Forelimb muscle (tissue), 1 donor: ENCODE measurements around the gene RTN3. TPM values are rescaled to one million over a fixed set of nuclear protein-coding genes. Genes with fewer than 3 reads are reported as not detected.
A peak's percentile ranks its signal among the peaks of the same experiment; 100 is the strongest.
"Not testable (repeated sequence)": the region's sequence is repeated elsewhere in the genome, so short reads cannot be mapped to it uniquely, and the experiment has no call there.

Experiments
- DNase-seq: peaks from one replicate; pipeline ENCODE4 v3.0.0-alpha.2; 2013; ENCODE audit warnings: low read depth
- polyA plus RNA-seq: library from polyadenylated mRNA; unstranded; fragments of 120-200 nt; gene quantifications from one replicate; pipeline ENCODE4 v1.2.1, GENCODE V29; 2013; ENCODE audit not compliant: insufficient read length

Gene RTN3, protein sequence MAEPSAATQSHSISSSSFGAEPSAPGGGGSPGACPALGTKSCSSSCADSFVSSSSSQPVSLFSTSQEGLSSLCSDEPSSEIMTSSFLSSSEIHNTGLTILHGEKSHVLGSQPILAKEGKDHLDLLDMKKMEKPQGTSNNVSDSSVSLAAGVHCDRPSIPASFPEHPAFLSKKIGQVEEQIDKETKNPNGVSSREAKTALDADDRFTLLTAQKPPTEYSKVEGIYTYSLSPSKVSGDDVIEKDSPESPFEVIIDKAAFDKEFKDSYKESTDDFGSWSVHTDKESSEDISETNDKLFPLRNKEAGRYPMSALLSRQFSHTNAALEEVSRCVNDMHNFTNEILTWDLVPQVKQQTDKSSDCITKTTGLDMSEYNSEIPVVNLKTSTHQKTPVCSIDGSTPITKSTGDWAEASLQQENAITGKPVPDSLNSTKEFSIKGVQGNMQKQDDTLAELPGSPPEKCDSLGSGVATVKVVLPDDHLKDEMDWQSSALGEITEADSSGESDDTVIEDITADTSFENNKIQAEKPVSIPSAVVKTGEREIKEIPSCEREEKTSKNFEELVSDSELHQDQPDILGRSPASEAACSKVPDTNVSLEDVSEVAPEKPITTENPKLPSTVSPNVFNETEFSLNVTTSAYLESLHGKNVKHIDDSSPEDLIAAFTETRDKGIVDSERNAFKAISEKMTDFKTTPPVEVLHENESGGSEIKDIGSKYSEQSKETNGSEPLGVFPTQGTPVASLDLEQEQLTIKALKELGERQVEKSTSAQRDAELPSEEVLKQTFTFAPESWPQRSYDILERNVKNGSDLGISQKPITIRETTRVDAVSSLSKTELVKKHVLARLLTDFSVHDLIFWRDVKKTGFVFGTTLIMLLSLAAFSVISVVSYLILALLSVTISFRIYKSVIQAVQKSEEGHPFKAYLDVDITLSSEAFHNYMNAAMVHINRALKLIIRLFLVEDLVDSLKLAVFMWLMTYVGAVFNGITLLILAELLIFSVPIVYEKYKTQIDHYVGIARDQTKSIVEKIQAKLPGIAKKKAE
- 50.2 TPM for polyA plus RNA-seq

DNA sequence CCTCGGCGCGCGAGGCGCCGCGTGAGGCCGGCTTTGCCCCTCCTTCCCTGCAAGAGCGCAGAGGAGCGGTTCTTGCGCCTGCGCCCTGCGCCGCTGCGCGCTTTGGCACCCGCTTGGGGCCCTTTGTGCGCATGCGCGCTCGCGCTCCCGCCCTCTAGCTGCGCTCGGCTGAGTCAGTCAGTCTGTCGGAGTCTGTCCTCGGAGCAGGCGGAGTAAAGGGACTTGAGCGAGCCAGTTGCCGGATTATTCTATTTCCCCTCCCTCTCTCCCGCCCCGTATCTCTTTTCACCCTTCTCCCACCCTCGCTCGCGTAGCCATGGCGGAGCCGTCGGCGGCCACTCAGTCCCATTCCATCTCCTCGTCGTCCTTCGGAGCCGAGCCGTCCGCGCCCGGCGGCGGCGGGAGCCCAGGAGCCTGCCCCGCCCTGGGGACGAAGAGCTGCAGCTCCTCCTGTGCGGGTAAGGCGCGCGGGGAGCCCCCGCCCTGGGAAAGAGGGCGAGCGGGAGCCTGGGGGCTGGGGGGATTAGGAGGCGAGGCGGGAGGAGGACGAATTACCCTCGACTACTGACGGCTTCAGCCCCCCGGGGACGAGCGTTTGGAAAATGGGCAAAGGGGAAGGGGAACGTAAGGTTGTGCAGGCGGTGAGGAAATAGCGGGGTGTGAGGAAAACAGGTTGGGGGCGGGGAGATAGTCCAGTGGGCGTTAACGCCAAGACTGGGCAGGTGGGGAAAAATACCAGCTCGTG is at the start of gene RTN3:
RTN3 (plus strand) TSS at position 180 of the 745 bp plus-strand sequence; CDS start at position 317, 137 bp downstream.
- DNase-seq = peak; percentile 96

DNA sequence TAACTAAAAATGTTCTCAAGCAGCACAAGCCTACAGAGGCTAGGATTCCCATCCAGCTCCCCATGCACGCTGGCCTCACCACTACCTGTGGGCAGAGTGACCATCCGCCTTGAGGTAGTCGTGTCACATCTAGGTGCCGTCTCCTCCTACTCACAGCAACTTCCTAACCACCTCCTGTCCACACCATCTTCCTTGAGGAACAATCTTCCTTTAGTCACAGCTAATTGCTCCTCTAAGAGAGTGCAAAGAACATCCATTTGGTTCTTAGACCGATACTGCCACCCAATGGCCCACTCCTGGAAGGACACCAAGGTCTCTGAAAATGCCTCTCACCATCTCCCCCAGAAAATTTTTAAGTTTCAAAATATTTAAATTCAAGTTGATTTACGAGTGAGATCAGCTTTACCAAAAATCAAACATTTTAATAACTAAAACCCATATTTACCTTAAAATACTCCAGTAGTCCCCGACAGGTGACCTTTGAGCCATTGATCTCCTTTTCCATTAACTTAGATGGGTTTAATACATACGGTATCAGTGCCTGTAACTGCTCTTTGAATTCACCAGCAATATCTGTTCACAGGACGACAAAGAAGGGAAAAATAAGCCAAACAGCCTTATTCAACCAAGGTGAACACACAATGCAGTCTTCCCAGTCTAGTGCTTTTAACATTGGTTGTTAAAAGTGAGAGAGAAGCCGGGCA is 45.4 kb upstream of the RTN3 start:
- no peak for DNase-seq

DNA sequence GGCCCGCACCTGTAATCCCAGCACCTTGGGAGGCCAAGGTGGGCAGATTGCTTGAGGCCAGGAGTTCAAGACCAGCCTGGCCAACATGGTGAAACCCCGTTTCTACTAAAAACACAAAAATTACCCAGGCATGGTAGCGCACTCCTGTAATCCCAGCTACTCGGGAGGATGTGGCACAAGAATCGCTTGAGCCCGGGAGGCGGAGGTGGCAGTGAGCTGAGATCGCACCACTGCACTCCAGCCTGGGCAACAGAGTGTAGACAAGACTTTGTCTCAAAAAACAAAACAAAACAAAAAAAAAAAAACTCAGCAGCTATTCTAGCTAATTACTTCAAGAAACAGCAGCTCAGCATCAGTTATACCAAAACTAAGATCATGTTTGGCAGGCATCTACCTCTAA is 42.9 kb upstream of the RTN3 start:
- DNase-seq = not testable (repeated sequence)

DNA sequence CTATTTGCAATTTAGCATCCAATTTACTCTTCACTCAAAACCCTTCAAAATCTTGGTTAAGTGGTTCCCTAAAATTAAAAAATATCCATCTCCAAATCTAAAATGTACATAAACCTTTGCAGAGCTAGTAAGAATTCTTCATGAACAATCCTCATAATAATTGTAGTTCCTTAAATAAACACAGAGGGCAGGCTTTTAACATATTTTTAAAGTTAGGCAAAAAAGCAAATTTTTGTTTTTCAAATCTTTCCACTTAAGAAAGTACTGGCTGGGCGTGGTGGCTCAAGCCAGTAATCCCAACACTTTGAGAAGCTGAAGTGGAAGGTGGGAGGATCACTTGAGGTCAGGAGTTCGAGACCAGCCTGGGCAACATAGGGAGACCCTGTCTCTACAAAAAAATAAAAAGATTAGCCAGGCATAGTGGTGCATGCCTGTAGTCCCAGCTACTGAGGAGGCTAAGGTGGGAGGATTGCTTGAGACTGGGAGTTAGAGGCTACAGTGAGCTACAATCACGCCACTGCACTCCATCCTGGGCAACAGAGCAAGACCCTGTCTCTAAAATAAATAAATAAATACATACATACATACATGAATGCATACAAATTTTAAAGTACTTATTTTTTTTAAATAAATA is 42.0 kb upstream of the RTN3 start:
- no peak for DNase-seq

DNA sequence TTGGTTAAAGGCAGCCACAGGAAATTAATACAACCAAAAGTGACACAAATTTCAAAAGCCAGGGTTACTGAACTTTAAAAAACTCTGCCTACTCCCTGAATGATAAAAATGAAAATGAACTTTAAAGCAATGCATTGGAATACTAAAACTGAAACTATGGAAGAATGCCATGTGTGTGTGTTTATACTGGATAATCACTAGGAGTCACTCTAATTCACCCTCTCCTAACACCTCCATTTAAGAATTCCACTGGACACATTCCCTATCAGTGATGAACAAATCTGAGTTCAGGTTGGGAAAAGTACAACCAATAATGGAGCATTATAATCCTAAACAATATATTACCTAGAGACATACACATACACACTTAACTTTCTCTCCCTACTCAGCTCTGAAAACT is 39.6 kb upstream of the RTN3 start:
- no peak for DNase-seq

DNA sequence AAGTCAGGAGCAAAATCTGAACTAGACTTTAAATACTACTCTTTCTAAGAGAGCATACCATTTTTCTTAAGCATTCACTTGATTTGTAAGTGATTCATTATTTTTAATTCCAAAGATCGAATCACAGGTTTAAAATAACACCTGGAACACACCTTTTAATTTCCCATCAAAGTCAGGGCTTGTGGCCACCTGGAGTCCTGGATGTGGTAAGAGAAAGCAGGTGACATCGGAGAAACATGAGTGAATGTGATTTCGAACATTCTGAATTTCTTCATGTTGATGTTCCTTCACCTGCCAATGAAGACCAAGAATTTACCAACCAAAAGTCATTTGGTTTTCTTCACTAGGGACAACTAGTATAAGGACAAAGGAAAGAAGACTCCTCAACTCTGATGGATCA is 38.1 kb upstream of the RTN3 start:
- no peak for DNase-seq

DNA sequence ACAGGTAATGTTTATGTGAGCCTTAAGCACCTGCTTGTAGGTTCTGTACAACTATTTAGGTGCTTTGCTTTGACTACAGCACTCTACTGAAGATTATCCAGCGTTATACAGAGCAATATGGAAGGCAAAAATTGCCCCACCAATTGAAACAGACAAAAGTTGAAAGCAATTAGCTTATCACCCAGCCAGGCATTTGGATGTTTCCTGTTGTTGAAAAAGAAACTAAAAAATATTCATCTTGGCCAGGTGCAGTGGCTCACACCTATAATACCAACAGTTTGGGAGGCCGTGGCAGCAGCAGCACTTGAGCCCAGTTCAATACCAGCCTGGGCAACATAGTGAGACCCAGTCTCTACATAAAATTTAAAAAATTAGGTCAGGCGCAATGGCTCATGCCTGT is 28.6 kb upstream of the RTN3 start:
- no peak for DNase-seq

DNA sequence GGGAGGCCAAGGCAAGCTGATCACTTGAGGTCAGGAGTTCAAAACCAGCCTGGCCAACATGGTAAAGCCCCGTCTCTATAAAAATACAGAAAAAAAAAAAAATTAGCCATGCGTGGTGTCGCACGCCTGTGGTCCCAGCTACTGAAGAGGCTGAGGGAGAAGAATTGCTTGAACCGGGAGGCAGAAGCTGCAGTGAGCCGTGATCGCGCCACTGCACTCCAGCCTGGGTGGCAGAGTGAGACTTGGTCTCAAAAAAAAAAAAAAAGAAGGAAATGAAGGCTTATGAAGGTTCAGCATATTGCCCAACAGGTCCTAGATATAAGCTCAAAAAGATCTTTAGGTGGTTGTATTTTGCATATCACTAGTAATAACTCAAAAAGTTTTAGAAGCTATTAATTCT is 20.3 kb upstream of the RTN3 start:
- no peak for DNase-seq

DNA sequence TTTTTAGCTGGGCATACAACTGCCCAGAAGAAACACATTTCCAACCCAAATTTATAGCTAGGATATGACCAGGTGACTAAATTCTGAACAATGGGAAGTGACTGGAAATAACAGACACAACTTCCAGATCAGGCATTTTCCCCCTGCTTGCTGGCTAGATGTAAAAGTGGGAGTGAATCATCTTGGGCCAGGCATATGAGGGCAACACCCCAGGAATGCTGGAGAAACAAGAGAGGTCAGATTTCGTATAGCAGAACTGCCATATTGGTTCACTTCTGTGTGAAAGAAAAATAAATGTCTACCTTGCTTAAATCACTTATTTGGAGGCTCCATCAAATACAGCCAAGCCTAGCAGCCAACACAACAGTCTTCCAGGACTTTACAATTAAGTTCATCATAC is 17.5 kb upstream of the RTN3 start:
- no peak for DNase-seq

DNA sequence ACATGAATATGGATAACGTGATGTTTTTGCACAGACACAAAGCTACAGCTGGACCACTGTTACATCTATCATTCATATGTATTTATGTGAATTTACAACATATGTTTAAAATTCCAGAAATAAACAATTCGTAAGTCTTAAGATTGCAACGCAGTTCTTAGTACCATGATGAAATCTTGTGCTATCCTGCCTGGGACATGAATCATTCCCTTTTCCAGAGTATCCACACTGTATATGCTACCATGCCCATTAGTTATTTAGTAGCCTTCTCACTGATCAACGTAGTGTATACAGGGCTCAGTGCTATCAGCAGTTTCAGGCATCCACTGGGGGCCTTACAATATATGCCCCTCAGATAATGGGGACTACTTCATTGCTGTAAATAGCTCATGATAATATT is 14.4 kb upstream of the RTN3 start:
- DNase-seq = no peak

DNA sequence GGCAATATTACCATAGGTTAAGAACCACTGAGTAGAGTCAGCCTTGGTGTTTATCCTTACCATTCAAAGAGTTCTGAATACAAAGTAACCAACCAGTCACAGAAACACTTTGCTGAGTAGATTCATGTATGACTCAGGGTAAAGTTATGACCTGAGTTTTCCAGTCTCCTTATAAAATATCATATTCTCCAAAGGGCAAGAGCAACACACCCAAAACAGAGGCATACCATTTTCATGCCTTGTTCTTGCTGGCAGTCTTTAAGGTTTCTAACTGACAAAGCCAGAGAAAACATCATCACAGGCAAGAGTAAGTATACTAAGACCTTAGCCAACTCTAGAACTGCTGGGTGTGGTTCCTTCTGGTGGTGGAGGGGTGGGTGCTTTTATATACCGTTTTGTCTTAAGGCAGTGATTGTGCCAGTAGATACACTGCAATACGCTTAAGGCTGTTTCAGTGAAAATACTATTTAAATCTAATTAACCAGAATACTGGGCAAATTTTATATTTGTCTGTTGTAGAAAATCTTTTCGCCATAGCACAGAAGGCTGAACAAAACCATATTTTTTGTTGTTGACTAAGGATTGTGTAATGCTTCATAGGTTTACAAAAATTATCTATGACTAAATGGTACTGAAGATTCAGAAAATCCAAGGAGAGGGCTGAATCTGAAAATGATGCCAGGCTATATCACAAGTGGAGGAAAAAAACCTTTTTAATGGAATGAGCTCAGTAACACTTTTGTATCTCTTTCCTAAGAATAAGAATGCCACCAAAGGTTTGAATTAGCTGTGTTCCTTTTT is 13.1 kb upstream of the RTN3 start:
- no peak for DNase-seq

DNA sequence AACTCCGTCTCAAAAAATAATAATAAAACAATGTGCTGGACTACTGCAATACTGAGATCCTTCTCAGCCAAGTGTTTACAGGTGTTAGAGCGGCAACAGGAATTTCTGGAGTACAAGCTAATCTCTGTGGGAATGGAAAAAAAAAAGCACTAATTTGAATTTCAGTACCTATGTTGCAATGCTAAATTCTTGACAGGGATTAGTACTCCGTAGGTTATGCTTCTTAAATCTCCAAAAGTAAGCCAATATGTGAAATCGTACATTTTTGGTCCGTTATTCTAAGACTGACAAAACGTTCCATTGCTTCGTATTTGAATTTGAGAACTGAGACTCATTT is 11.2 kb upstream of the RTN3 start:
- no peak for DNase-seq

DNA sequence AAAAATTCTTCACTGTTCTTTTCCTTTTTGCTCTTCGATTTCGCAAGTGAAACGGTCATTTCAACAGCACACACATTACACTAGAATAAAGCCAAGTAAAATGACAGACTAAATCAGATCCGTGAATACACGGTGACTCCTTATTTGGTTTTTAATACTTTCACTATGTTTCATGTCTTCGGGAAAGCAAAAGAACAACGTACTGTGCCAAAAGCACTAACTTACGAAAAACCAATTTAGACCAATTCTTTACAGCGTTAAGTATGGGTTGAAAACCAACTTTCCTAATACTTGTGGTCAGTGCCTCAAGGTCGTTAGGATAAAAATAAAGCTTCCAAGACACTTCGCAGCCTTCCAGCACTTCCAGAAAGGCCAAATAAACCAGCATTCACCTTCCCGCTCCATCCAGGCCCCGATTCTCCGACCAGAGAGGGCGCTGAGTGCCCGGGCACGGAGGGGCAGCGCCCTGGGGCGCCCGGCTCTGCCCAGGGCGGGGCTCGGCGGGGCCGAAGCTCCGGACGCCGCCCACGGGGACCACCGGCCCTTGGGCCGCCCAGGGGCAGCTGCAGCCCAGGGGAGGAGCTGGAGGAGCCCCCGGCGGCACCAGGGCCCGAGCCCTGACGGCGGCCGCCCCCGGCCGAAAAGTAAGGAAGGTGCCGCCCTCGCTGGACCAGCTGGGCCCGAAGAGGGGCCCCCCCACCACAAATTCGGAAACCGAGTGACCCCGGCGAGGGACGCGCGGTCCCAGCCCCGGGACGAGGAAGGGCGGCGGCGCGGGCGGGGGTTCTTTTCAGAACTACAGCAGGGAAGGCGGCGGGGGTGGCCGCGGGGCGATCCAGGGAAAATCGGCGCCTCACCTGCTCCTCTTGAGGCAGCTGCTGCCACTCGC is 10.6 kb upstream of the RTN3 start:
- DNase-seq = no peak

DNA sequence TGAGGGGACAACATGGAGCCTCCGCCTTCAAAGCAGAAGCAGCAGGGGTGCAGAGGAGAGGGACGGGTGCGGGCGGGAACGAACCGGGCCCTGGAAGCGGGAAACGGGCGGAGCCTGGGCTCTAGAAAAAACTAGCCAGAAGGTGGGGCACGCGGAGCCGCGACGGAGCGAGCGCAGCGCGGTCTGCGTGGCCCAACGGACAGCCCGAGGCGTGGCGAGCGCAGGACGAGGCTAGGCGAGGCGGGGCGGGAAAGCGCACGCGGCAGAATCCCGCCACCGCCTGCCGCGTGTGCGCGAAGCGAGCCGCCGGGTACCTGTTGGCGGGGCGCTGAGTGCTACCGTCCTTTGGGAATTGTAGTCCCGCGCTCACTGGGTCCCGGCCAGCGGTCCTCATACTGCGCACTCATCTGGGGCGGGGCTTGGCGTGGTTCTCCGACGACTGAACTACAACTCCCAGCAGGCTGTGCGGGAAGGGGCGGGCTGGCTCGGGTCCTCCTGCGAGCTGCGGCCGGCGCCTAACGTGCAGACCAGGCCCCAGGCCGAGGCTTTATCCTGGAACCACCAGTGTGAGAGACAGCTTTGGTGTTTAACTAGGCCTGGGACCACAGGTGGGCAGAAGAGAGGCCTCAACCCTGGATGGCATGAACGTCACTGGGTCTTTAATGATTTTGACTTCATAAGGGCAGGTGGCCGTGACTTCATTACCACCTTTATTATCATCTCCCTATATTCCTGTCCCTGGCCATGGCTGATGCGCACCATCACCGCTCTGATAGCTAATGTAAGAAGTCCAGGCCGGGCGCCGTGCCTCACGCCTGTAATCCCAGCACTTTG is 9.8 kb upstream of the RTN3 start, which contains the start of gene ATL3:
ATL3 (minus strand) TSS at position 55 of the 834 bp plus-strand sequence; CDS start at position 14, 41 bp downstream.
- DNase-seq = peak; percentile 77

DNA sequence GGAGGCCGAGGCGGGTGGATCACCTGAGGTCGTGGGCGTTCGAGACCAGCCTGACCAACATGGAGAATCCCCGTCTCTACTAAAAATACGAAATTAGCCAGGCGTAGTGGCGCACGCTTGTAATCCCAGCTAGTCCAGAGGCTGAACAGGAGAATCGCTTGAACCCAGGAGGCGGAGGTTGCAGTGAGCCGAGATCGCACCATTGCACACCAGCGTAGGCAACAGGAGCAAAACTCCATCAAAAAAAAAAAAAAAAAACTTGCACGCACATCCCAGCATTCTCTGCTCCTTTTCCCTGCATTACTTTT is 9.2 kb upstream of the RTN3 start:
- no peak for DNase-seq

DNA sequence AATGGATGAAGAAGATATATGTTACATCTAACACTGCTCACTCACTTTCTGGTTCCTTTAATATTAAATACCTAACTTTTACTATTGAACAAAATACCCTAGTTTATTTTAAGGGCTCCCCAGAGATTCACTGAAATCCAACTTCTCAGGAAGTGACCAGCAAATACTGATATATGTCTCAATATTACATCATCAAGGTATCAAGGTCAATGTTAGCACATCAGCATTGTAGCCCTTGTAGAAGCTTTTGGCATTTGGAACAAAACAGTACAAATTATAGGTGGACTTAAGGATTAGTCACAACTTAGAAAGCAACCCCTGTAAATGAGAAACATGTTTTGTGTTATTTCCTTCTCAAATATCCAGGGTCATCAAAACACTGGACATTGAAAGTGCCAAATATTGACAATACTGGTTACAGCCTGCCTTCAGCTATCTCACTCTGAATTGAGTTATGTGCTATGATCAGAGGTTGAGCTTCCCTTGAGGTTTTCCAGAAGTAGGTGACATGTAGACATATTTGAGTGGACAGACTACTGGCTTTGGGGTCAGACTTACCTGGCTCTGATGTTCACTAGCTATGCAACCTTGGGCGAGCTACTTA is 8.3 kb upstream of the RTN3 start:
- no peak for DNase-seq

DNA sequence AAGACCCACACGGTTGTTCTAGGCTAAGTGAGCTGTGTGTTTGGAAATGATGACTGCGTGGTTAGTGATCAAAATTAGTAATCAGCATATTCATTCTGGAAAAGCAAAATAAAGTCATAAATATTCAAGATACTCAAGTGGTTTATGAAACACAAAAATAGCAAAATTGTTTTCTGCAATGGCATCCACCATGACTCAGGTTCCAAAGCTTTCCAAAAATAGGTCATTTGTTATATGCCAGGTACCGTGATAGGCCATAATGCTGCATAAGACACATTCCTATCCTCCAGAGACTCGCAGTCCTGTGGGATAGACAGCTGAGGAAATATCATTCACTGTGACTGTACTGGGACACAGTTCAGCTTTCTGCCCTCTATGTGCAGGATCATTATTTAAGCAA is 7.7 kb upstream of the RTN3 start:
- DNase-seq = no peak
